Raji (cell line): ENCODE measurements around the gene BCDIN3D.

Source experiments
- POLR2A ChIP-seq: IDR thresholded peaks from 2 replicates; pipeline ENCODE4 v1.6.1; 2011; ENCODE audit warnings: low read depth, low read length, control low read depth; ENCODE audit not compliant: insufficient read depth

The BCDIN3D gene

GRCh38 chr12:49801141-49802063 is 41.5 kb downstream of the BCDIN3D start:
- TF ChIP-seq POLR2A = no peak

- TF ChIP-seq POLR2A = no peak
These were observed 42.3 kb downstream of the BCDIN3D start for GRCh38 chr12:49800421-49801140.

DNA sequence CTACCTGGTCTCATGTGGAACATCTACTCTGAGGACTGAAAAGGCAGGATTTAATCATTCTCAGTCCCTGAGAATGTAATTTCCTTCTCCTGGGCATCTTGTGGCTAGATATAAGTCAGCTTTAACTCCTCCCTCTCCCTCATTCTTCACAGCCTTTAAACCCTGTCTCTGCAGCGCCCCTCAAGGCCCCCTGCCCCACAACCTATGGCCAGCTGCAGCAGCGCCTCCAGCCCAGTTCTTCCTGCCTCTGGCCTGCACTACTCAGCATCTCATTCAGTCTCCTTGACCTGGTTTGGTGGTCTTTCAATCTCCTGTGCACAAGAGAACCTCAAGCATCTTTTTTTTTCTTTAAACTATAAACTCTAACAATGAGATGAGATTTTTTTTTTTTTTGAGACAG is 44.0 kb downstream of the BCDIN3D start:
- no peak for TF ChIP-seq POLR2A

GRCh38 chr12:49798248-49798647 is 44.7 kb downstream of the BCDIN3D start:
- no peak for TF ChIP-seq POLR2A

DNA sequence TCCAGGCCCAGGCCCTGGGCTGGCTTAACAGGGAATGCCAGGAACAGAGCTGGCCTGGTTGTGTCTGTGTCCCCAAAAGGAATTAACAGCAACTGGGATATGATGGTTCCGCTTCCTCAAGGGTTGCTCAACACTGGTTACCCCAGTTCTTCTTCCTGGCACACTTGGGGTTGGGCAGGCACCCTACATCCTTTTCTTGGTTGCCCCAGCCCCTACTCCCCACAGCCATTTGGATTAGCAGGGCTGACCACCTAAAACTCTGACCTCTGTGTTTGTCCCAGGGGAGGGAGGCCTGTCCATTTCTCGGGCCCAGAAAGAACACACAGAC is 45.5 kb downstream of the BCDIN3D start:
- TF ChIP-seq POLR2A = no peak

- no peak for TF ChIP-seq POLR2A
These were observed 46.1 kb downstream of the BCDIN3D start for GRCh38 chr12:49796606-49797448.

DNA sequence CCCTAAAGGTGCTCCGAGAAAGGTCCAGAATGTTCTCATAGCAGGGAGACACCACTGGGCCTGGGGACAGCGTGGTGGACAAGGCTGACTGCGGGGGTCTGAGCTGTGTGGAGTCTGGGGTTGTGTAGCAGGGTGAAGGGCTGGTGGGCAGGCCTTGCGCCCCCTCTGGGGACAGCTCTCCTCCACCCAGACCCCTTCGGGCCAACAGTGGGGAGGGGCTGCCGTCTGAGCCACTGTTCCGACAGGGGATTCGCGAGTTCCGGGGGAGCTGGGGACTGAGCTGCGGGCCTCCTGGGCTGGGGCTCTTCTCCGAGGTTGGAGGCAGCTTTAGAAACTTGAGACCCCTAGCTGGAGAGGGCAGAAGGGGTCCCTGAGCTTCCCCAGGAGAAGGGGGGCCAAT is 46.8 kb downstream of the BCDIN3D start:
- no peak for TF ChIP-seq POLR2A

DNA sequence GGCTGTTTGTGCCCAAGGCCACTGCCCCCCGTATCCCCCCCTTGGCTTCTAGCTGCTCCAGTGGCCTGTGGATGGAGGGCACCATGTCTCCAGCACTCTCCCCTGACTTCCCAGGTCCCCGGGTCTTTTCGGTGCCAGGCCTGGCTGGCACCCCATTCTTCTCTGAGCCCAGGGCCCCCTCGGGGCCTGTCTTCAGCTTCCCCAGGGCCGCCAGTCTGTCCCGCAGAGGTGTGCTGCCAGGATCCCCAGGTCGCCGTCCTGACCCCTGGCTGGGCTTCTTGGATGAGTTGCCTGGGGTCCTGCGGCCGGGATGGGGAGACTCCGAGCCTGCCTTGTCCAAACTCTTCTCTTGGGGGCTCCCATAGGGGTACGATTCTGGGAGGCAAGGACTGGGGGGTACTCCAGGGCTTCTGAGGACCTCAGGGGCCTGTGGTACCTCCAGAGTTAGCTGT is 47.2 kb downstream of the BCDIN3D start:
- TF ChIP-seq POLR2A = no peak

GRCh38 chr12:49794811-49795653 is 47.9 kb downstream of the BCDIN3D start:
- no peak for TF ChIP-seq POLR2A

GRCh38 chr12:49794021-49794420 is 48.9 kb downstream of the BCDIN3D start:
- TF ChIP-seq POLR2A = no peak

DNA sequence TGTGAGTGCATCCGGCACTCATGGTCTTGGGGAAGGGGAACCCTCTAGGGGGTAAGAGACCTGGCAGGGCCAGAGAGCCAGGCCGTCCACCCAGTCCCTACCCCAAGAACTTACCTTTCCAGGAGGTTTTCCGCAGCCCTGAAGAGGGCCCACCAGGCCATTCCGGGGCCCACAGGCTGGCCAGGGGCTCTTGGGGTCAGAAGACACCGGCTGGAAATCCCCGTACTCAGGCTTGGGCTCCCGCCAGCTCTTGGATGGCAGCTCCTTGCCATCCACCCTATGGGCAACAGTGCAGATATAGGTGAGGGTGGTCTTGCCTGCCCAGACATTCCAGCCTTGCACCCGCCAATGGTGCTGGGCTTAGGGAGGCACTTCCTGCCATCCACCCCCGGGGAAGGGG is 49.3 kb downstream of the BCDIN3D start:
- no peak for TF ChIP-seq POLR2A

- no peak for TF ChIP-seq POLR2A
These were observed 49.8 kb downstream of the BCDIN3D start for GRCh38 chr12:49792976-49793580.

- TF ChIP-seq POLR2A = no peak
These were observed 50.5 kb downstream of the BCDIN3D start for GRCh38 chr12:49792181-49792970.
